KOPT-K1 (cell line): ENCODE data around the gene SLCO2B1.

ENCODE experiments used
- H3K27ac ChIP-seq: fragments of 200-600 bp; sonication (generic); 2 replicates; pipeline ENCODE4 v1.5.1; 2016; ENCODE audit warnings: antibody characterized with exemption, mild to moderate bottlenecking, low read depth, low read length; ENCODE audit not compliant: poor library complexity, severe bottlenecking
- H3K36me3 ChIP-seq: fragments of 200-600 bp; sonication (generic); 2 replicates; pipeline ENCODE4 v1.5.1; 2017; ENCODE audit warnings: antibody characterized with exemption, mild to moderate bottlenecking, low read length, moderate library complexity; ENCODE audit not compliant: insufficient read depth
- H3K9me3 ChIP-seq: fragments of 200-600 bp; sonication (generic); 2 replicates; pipeline ENCODE4 v1.5.1; 2017; ENCODE audit warnings: antibody characterized with exemption, low read length, mild to moderate bottlenecking; ENCODE audit not compliant: insufficient read depth, poor library complexity, severe bottlenecking

The SLCO2B1 gene

DNA sequence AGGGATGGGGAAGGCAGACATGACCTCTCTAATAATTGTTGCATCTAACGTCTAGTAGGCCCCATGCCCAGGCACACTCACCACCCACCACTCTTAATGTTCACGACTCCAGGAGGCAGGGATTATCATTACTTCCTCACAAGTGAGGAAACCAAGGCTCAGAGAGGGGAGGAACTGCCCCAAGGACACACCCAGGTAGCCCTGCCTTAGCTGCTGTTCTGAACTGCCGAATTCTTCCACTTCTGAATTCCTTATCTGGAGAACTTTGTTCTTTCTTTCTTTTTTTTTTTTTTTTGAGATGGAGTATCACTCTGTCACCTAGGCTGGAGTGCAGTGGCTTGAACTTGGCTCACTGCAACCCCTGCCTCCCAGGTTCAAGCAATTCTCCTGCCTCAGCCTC is 16.7 kb downstream of the SLCO2B1 start:
- no peaks in the 10 kb centered on the region for H3K9me3 ChIP-seq
- no peak overlapping the region for H3K27ac ChIP-seq

DNA sequence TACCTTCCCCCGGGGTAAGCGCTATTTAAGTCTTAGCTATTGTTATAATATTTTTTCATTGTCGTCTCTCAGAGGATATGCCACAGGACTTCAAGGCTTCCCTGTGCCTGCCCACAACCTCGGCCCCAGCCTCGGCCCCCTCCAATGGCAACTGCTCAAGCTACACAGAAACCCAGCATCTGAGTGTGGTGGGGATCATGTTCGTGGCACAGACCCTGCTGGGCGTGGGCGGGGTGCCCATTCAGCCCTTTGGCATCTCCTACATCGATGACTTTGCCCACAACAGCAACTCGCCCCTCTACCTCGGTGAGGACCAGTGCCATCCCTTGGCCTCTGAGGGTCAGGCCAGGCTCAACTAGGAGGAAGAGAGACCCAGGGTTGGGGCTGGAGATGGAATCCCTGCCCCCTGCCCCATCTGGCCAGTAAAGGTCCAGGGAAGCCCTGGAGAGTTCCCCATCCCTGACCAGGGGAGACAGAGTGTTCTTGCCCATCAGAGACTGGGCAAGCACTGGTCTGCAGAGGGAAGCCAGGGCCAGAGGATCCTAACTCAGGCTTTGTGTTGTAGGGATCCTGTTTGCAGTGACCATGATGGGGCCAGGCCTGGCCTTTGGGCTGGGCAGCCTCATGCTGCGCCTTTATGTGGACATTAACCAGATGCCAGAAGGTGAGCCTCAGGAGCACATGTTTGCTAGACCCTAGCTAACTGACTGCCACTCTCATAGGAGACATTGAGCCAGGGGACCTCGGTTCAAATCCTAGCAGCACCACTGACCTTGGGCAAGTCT is 18.4 kb downstream of the SLCO2B1 start:
- H3K36me3 ChIP-seq: no peaks in the 10 kb centered on the region
- no peak overlapping the region for H3K27ac ChIP-seq
- no peaks in the 10 kb centered on the region for H3K9me3 ChIP-seq

More for the DNA sequence above, 16.7 kb downstream of the SLCO2B1 start:
- H3K36me3 ChIP-seq: no peaks in the 10 kb centered on the region

DNA sequence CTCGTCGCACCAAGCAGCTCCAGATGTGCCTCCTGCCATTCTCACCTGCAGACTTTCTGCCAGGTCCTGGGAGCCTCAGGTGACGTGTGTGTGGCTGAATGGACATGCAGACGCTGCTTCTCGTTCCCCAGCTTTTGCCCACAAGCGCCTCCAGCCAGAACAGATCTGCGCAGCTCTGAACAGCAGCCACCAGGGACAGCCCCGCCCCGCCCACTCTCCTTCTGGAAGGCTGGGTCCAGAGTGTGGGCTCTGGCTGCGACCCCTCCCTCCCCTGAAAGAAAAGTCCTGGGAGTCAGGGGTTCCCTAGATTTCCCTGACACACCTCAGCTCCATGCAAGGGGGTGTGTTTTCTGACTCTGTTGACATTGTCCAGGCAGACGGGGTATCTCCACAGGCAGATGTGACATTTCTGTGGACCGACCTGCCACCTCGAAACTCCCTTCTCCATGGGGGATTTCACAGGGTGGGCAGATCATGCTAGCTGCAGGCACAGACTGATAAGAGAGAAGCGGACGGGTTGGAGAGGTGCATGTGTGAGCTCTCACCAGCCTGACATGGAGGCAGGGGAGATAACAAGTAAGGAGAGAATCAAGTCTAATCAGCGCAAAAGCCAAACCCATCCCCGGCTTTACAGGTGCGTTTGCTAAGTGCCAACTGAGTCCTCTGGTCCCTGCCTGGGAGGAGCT is 19.8 kb downstream of the SLCO2B1 start:
- Histone ChIP-seq H3K27ac (no peak overlapping the region), H3K36me3 (no peaks in the 10 kb centered on the region), H3K9me3 (no peaks in the 10 kb centered on the region)

DNA sequence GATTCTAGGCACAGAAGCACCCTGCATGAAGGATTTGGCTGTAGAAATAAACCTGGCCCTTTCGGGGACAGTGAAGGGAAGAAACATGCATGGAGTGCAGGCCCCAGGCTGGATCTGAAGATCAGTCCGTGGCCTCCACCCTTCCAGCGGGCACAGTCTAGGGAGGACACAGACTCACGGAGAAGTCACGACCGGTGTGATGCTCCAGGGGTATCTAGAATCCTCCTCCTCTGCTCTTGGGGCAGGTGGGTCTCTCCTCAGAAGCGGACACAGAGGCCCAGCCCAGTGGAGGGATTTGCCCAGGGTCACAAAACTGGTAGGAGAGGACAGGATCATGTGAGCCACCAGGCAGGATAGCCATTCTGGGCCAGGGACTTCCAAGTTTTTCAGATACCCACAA is 22.4 kb downstream of the SLCO2B1 start:
- no peaks in the 10 kb centered on the region for H3K36me3 ChIP-seq
- H3K9me3 ChIP-seq: no peaks in the 10 kb centered on the region

DNA sequence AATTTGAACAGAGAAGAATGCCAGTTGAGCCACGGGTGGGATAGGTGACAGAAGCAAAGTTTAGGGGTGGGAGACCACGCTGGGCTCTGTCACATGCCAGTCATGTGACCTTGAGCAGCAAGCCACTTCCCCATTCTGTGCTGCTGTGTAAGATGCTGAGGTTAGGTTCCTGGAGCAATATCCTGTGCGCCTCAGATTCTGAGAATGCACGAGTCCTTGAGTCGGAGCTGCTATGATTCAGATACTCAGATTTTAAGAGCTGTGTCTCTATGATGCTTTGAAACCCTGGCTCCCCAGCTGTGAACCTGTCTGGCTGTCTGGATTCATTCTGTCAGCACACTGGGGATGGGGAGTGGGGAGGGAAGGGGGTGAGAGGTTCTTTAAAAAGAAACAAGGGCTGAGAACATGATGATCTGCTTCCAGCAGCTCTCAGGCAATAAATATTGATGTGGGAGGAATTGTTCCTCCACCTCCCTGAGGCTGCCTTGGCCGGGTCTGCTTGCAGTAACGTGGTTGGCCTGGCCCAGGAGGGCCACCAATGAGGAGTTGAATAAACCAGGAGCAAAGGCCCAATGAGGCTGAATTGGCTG is 24.0 kb downstream of the SLCO2B1 start:
- no peaks in the 10 kb centered on the region for H3K9me3 ChIP-seq
- H3K27ac ChIP-seq: no peak overlapping the region
- H3K36me3 ChIP-seq: no peaks in the 10 kb centered on the region

More for the DNA sequence above, 22.4 kb downstream of the SLCO2B1 start:
- H3K27ac ChIP-seq: no peak overlapping the region

DNA sequence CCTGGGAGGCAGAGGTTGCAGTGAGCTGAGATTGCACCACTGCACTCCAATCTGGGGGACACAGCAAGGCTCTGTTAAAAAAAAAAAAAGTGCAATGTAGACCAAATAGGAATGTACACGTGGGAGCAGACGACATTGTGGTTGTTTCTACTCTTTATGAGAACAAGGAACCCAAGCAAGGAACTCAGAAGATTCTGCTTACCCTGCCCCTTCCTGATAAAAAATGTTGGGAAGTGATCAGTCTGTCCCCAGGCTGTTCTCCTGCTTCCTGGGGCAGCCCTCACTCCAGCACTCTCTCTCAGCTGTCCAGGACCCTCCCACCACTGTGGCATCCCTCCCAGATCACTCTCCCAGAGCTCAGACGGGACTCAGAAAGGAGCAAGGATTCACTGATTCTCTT is 31.8 kb downstream of the SLCO2B1 start:
- Histone ChIP-seq H3K9me3 (no peaks in the 10 kb centered on the region), H3K36me3 (no peaks in the 10 kb centered on the region)

DNA sequence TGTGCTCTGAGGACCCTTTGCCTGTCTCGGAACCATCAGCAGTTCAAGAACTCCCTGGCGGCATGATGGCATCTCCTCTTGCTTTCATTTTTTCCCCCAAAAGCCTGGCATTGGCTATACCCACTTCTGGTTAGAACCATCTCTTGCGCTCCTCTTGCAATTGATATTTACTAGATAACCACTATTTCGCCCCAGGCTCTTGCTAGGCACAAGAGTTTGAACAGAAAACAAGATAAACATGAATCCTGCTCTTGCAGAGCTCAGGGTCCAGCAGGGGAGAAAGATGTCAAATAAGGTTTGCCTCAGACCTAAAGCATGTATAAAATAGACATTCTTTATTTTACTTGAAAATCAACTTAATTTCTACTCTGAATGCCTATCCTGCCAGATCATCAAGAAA is 33.1 kb downstream of the SLCO2B1 start:
- no peaks in the 10 kb centered on the region for H3K36me3 ChIP-seq
- no peak overlapping the region for H3K27ac ChIP-seq
- H3K9me3 ChIP-seq: no peaks in the 10 kb centered on the region

More for the DNA sequence above, 31.8 kb downstream of the SLCO2B1 start:
- H3K27ac ChIP-seq: no peak overlapping the region

DNA sequence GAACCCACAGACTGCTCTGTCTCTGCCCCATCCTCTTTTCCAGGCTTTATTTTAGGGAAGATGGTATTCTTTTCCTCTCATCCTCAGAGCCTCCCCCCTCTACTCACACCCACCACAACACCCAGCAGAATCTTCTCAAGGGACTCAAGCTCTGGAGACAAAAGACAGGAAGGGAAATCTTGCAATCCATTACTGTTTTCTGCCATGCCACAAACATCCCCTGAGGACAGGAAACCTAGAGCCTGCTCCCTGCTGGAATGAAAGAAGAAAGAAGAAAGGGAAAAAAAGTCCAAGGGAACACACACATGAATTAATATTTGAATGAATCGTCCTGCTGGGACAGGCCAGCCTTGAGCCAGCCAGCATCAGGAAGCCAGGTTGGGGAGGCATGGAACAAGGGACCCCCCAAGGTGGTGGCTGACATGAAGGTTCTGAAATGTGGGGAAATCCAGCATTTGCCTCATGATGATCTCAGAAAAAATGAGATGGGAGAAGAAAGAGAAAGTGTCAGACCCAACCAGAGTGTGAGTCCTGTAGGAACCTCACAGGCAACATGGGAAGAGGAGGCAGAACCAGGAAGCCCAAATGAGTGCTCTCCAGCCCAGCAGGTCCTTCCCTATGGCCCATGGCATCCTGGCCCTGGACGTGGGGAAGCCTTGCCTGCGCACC is 34.0 kb downstream of the SLCO2B1 start:
- H3K27ac ChIP-seq: no peak overlapping the region
- no peaks in the 10 kb centered on the region for H3K36me3 ChIP-seq

DNA sequence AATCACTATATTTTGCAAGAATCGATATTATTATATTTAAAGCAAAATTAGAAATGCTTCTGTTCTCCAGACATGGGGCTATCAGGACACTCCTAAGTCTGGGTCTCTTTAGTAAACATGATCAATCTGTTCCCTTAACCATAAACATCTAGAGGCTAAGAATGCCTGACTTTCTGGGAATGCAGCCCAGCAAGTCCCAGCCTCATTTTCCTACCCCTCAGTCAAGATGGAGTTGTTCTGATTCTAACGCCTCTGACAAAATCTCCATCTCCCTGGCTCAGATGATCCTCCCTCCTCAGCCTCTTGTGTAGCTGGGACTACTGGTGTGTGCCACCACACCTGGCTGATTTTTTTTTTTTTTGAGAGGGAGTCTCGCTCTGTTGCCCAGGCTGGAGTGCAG is 35.0 kb downstream of the SLCO2B1 start:
- no peak overlapping the region for H3K27ac ChIP-seq
- H3K9me3 ChIP-seq: no peaks in the 10 kb centered on the region
- no peaks in the 10 kb centered on the region for H3K36me3 ChIP-seq

More for the DNA sequence above, 34.0 kb downstream of the SLCO2B1 start:
- no peaks in the 10 kb centered on the region for H3K9me3 ChIP-seq

DNA sequence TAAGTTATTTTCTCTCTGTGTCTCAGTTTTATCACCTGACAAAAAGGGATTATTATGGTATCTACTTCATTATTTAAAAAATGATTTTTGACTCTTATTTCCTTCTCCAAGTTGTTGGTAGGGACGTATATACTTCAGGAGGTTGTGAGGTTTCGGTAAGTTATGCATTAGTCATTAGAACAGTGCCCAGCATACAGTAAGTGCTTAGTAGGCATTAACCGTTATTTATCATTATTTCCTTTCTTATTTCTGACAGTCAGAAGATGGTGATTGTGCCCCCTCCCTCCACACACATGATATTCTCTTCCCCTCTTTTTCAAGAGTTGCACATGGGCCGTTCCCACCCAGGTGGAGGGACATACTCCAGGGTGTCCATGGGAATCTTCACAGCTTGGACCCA is 36.1 kb downstream of the SLCO2B1 start:
- no peaks in the 10 kb centered on the region for H3K36me3 ChIP-seq
- H3K27ac ChIP-seq: no peak overlapping the region
- H3K9me3 ChIP-seq: no peaks in the 10 kb centered on the region

DNA sequence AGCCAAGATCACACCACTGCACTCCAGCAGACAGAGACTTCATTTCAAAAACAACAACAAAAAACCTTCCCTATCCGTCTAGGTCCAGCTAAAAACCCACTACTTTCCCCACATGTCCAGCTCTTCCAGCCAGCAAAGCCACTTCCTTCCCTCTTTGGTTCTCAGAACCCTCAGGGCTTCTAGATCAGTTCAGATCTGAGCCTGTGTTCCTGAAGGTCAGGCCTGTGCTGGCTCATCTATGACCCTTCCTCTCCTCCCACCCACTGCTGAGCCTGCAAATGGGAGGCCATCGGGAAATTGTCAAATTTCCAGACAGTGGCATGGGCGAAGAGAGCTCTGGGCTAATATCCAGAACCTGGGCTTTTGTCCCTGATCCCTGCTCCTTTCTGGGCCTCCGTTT is 37.8 kb downstream of the SLCO2B1 start:
- H3K36me3 ChIP-seq: no peaks in the 10 kb centered on the region
- H3K9me3 ChIP-seq: no peaks in the 10 kb centered on the region
- H3K27ac ChIP-seq: no peak overlapping the region

DNA sequence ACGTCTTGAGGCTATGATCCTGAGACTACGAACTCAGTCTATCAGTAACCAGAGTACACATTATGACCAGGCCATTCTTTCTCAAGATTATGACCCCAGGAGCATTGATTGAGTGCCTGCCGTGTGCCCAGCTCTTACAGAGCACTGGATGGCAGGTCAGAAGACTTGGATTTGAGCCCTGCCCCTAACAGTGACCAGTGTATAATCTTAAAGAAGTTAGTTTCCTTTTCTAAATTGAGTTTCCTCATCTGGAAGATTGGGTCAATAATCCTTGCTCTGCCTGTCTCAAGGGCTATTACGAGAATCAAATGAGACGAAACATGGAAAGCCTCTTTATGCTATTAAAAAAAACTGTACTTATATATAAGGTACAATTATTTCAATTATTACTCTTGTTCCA is 38.2 kb downstream of the SLCO2B1 start:
- H3K36me3 ChIP-seq: no peaks in the 10 kb centered on the region
- H3K9me3 ChIP-seq: no peaks in the 10 kb centered on the region
- no peak overlapping the region for H3K27ac ChIP-seq

DNA sequence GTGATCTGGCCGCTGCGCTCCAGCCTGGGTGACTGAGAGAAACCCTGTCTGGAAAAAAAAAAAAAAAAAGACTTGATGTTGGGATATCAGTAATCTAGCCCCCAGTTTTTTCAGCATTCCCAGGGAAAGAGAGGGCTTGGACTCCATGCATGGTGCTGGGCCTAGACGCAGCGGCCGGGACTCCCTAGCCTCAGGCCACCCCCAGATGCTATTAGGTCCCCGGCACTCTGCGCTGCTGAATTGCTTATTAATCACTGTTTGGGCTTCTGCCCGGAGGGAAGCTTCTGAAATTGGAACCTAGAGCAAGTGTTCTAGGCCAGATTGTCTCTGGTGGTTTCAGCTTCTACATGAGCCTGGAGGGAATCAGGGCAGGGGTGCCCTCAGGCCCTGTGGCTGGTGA is 39.0 kb downstream of the SLCO2B1 start:
- H3K27ac ChIP-seq: no peak overlapping the region
- H3K36me3 ChIP-seq: no peaks in the 10 kb centered on the region
- H3K9me3 ChIP-seq: no peaks in the 10 kb centered on the region

DNA sequence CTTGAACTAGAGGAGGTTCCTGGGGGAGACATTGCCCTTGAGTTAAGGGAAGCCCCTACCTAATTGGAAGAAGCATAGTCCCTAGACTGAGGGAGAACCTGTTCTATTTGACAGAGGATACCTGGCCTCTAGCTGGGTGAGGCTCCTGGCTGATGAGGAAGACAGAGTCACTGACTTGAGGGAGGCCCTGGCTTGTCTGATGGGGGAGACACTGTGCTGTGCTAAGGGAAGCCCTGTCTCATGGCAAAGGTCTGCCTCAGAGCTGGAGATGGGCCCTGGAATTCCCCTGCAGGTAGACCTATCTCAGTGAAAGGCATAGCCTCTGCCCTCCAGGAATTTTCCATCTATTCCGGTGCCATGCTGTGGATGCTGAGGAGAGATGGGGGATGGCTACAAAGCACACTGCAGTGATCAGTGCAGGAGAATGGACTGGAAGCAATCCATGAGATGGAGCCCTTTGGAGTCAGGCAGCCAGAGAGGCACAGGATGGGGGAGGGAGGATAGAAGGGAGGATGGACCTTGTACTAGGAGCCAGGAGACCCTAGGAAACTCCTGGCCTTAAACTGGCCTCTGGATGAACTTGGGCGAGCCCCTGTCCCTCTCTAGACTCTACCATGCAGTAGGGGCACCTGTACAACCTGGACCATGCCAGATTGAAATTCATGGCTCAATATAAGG is 39.9 kb downstream of the SLCO2B1 start:
- no peaks in the 10 kb centered on the region for H3K36me3 ChIP-seq
- no peaks in the 10 kb centered on the region for H3K9me3 ChIP-seq
- no peak overlapping the region for H3K27ac ChIP-seq

DNA sequence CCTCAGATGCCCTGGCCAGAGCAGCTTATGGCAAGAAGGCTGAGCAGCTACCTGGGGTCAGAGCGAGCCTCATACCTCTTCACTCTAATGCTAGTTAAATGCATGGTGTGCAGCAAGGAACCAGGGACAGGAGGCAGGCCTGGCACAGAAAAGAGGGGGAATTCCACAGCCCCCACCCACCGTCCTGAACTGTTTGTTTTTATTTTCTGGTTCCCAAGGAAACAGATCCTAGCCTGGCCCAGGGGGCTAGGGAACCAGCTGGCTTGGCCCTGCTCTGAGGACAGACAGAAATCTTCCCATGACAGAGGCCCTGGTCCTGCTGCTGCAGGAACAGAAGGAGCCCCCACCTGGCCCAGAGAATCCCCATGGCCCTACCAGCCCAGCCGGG is 40.4 kb downstream of the SLCO2B1 start:
- no peak overlapping the region for H3K27ac ChIP-seq
- no peaks in the 10 kb centered on the region for H3K9me3 ChIP-seq
- no peaks in the 10 kb centered on the region for H3K36me3 ChIP-seq
